COLO829 (cell line): Measurements from ENCODE around the gene PRKD2.

ENCODE experiments used
- DNase-seq: peaks from one replicate; pipeline ENCODE4 v3.0.0; 2012; ENCODE audit warnings: low spot score

Gene PRKD2

GRCh38 chr19:46661020-46661731, 55.7 kb downstream of the PRKD2 start, which contains the start of gene DACT3:
Gene DACT3 (minus strand): TSS chr19:46661182. CDS start chr19:46661064, 118 bp downstream.
- DNase-seq: peak; percentile 100

- no peak for DNase-seq
Observed at GRCh38 chr19:46660551-46661019, 56.3 kb downstream of the PRKD2 start.

- no peak for DNase-seq
Observed at GRCh38 chr19:46660008-46660517, 56.9 kb downstream of the PRKD2 start.

GRCh38 chr19:46659151-46660007, 57.5 kb downstream of the PRKD2 start:
- no peak for DNase-seq

- DNase-seq: no peak
Observed at GRCh38 chr19:46656541-46656940, 60.4 kb downstream of the PRKD2 start.

- peak; percentile 68 for DNase-seq
Observed at GRCh38 chr19:46654621-46655152, 62.2 kb downstream of the PRKD2 start.

GRCh38 chr19:46650445-46650844, 66.5 kb downstream of the PRKD2 start:
- DNase-seq: no peak

GRCh38 chr19:46648961-46649960, 67.7 kb downstream of the PRKD2 start:
- no peak for DNase-seq

GRCh38 chr19:46648060-46648960, 68.6 kb downstream of the PRKD2 start:
- no peak for DNase-seq

- DNase-seq: no peak
Observed at GRCh38 chr19:46646402-46646801, 70.5 kb downstream of the PRKD2 start.

GRCh38 chr19:46644720-46645119, 72.2 kb downstream of the PRKD2 start:
- no peak for DNase-seq

GRCh38 chr19:46640656-46641055, 76.3 kb downstream of the PRKD2 start:
- DNase-seq: no peak

GRCh38 chr19:46639358-46640182, 77.3 kb downstream of the PRKD2 start:
- no peak for DNase-seq

- DNase-seq: no peak
Observed at GRCh38 chr19:46637224-46637623, 79.7 kb downstream of the PRKD2 start.

- DNase-seq: no peak
Observed at GRCh38 chr19:46635920-46636761, 80.8 kb downstream of the PRKD2 start, which contains the start of gene GNG8. Gene GNG8 (minus strand): TSS chr19:46636202. CDS start chr19:46634682, 1,520 bp downstream.

GRCh38 chr19:46634656-46635218, 82.2 kb downstream of the PRKD2 start:
- DNase-seq: no peak

- DNase-seq: peak; percentile 92
Observed at GRCh38 chr19:46634045-46634655, 82.8 kb downstream of the PRKD2 start.
